HG03039 (cell line): ENCODE measurements around the gene BRD2.
"Not testable (repeated sequence)": the region's sequence is repeated elsewhere in the genome, so short reads cannot be mapped to it uniquely, and the experiment has no call there.

Experiments
- ATAC-seq: cut with Tn5 transposase; IDR thresholded peaks from one replicate; pipeline ENCODE4 v1.9.1; 2021; ENCODE audit warnings: mild to moderate bottlenecking, moderate library complexity; ENCODE audit not compliant: unreplicated experiment

The BRD2 gene

DNA sequence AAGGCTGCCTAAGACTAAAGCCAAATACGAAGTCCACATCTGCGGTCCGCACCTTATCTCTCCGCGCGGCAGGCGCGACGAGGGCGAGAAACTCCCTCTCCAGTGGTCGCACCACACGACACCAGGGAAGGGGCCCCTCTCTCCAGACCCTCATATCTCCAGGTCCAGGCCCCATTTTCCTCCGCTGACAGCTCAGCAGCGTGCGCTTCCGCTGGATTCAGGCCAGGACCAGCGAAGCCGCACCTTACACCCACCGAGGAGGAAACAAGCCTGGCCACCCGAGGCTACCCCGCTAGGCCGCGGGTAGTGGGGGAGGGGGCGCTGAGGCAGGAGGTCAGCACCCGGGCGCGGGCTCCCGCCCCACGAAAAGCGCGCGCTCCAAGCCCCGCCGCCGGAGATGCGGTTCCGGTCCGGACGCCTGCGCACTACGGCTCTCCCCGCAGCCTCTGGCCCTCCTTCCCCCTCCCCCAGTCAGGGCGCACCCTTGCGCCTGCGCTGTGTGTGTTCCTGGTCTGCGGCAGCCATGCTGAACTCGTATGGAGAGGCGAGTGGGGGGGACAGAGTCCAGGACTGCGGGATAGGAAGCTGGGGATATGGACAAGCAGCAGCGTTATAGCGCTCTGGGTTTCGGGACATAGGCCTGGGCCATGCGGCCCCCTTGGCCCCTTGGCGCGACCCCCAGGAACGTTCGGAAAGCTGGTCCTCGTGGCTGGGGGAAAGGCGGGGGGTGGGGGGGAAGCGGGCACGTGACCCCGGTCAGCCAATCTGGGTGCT is at the start of gene BRD2:
Gene BRD2, plus strand, starts transcription at position 502 of the 774 bp plus-strand sequence. CDS start 4,305 bp downstream, outside the sequence.
- ATAC-seq = peak; percentile 28

DNA sequence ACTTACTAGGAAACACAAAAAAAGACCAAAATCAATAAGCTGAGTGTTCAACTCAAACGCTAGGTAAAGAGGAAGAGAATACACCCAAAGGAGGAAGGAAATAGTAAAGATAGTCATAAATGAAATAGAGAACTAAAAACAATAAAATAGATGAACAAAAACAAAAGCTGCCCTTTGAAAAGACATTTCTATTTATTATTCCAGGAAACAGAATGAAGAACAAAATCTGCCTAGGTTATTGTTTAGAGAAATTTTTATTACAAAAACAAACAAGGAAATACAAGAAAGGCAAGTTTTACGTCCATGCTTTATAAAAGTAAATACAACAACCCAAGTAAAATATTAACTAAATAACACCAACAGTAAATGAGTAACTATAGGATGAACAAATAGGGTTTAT is 47.7 kb upstream of the BRD2 start:
- ATAC-seq = no peak

DNA sequence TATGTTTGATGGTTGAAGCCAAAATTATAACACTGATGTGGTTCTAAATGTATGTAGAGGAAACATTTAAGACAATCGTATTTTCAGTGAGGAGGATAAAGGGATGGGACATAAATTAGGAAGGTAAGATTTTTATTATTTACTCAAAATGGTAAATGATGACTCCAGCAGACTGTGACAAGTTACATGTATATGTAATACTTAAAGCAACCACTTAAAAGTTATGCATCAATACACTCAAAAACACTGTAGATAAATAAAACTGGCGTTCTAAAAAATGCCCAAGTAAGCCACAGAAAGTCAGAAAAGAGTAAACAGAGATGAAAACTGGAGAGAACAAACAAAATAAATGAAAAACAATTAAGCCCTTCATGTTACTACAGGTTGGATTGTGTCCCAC is 46.3 kb upstream of the BRD2 start:
- no peak for ATAC-seq

DNA sequence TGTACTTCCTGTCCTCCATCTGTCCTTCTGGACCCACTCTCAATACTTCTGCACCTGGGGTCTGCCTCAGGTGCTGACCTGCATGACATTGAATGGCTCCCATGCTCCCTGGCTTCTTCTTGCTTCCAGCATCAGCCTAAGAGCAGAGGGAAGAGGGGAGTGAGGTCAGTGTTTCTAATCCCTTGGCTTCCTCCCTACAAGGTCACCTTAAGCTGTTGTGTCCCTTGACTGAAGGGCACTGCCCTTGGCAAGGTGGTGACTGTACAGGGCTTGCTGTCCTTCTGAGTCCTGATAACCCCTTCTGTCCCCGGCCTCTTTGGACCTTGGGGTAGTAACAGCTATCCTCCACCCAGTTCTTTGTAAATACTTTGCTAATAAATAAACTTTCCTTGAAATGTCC is 37.2 kb upstream of the BRD2 start:
- ATAC-seq = no peak

DNA sequence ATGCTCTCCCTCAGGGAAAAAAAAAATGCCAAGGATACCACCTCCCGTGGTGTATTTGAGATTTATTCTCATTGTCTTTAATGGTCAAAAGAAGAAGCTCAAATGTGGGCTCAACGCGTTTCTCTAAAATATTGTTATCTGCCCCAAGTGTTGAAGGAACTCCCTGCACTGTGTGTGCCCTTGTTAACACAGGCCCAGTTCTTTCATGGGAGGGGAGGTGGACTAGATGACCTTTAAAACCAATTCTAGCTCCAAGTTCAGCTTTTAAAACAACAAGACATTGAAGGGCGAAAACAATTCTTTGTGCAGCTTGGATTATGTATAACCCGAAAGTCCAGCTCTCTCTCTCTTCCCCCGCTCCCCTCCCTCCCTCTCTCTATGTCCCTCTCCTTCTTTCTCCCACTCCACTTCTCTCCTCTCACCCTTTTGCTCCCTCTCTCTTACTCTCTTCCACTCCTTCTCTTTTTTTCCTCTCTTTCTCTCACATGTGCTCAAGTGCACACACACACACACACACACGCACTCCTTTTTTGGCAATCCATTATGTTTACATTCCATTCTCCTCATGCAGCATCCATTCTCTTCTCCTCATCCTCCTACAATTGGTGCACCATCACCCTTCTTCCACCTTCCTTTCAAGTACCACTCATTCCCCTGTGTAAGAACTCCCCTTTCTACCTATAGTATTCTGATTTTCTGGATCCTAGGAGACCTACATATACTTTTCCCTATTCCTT is 36.1 kb upstream of the BRD2 start:
- ATAC-seq = no peak

DNA sequence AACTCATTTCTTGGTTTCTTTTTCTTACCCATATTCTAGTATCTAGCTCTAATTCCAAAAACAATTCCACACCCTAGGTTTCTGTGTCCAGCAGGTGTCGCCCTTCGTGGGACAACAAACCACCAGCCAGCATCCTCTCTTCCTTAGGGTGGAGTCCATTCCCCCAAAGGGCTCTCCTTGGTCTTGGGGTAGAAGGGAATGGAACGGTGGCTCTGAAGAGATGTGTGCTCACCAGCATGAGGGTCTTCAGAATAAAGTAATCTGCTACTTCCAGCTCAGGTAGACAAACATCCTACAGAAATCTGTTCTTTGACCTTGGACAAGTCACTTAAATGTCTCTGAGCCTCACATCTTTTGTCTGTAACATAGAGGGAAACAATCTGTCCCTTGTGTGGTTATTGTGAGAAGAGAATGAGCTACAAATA is 34.7 kb upstream of the BRD2 start:
- no peak for ATAC-seq

DNA sequence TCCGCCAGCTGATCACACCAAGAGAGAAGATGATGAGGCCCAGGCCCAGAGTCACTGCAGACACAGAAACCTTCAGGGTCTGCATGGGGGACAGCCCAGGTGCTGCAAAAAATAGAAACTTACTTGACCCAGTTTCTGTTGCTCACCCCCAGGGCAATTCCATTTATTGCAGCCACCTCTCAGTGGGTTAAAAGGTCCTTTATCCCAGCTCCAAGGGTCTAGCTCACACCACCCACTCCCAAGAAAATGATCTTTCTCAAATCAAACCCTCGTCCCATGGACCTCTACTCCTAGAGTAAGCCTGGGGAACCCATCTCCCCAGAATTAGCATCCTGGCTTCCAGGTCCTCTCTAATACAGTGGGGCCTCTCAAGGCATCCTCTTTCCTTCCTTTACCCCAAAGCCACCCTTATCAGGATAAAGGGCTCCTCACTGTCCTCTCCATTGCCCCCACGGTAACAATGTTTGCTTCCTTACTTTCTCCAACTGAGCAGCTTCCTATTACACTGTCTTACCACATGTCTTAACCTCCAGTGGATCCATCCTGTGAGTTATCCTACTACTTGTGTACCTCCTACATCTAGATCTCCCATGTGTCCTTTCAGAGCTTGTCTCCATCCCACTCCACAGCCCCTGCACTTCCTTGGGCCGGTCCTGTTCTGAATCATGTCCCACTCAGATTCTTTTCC is 32.7 kb upstream of the BRD2 start:
- no peak for ATAC-seq

DNA sequence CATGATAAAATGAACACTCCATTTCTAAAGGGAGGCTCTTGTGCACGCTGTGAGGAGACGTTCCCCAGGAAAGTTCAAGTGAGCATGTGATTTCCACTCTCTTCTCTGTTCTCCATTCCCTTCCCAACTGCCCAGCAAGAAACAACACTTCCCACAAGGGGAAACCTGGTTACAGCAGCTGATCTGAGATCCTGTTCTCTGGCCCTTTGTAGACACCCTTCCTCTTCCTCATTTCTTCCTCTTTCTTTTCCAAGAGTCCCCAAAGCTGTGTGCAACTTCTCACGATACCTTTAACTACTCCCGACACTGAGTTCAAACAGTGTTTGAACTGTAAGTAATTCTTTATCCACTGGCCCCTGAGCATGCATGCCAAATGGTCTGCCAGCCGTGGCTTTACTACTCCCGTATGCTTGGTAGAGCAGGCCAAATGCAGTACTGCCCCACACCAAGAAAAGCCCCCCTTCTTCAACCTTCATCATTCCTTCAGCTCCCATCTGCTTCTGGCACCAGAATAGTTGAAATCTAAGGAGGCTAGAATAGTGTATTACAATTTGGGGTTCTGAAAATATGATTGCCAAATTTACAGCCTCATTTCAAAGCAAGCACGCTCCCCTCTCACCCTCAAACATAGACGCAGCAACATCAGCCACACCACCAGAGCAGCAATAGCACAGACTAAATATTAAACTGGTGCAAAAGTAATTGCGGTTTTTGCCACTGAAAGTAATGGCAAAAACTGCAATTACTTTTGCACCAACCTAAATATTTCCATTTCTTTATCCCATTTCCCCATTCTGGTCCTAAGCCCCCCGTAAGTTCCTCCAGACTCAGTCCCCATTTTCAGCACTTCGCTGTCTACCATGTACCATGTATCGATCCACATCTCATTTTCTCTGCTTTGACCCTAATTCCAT is 31.9 kb upstream of the BRD2 start:
- no peak for ATAC-seq

DNA sequence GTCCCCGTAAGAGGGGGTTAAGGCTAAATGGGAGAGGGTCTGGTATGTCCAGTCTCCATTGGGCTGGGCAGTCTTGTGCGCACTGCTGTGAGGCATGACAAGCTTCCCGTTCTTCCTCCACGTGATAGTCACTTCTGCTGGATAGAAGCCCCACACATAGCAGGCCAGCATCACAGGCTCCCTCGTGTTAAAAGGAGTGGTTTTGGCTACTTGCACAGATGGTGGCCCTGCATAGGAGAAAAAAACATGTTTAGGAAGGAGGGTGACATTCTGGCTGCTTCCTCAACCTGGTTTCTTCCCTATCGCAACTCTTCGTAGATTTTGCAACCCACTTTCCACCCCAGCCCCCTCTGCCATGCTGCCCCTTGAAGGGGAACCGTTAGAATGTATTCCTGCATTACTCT is 31.2 kb upstream of the BRD2 start:
- no peak for ATAC-seq

DNA sequence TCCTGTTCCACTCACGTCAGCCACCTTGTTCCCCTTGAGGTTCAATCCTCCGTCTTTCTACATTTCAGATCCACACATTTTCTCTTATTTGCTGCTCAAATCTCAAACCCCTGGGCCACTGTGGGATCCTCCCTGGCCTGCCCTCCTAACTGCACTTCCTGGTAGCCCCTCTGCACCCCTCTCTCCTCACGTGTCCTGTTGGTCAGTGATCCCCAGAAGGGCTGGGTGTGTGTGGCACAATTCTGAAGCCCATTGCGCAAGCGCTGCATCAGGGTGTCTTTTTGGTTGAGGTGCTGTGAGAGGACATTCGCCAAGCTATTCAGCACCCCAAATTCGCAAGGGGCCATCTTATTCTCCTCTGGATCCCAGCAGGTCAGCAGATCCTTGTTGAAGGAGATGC is 29.9 kb upstream of the BRD2 start:
- ATAC-seq = no peak

DNA sequence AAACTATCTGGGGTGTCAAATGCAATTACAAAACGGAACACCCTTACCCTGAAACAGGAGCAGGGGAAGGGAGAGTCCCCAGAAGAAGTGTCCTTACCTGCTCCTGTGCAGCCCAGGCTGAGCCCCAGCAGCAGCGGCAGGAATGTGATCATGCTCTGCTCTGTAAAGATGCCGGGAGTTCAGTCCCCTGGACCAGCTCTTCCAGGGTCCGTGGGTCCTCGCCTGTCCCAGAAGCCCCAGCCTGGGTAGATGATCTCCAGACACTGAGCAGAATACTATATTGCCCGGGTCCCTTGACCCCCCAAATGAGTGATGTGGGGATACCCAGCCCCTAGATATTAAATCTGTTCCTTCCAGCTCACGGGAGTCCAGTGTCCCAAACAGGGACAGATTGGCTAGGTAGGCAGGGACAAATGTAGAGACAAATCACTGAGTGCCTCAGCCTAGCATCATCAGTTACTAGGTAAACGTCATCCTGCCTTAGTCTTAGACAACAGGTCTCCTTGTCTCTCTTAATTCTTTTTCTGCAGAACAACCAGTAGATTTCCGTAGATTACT is 27.7 kb upstream of the BRD2 start, which contains the start of gene HLA-DMB:
Gene HLA-DMB, minus strand, starts transcription at position 373 of the 558 bp plus-strand sequence. Its CDS starts 221 bp downstream, at position 152.
- no peak for ATAC-seq

DNA sequence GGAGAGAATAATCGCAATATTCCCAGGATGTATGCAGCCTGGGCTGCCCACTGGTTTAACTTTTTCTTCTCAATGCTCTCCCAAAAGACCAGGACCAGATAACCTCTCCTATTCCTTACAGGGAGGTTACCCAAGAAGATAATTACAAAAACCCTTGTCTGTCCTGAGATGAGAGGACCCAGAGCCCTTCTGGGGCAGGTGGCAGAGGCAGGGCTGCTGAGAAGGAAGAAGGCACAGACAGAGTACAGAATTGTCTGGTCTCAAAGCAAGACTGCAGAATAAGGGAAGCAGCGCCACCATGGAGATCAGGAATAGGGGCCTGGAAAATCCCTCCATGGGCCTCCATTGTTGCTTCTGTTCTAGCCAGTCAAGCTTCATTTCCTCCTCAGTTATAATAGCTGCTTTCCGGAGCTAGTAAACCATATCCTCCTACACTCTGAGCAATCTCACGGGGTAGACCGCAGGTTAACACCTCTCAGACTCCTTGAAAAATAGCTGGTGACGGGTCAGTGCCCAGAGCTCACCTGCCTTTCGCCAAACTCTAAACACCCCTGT is 27.1 kb upstream of the BRD2 start:
- peak; percentile 41 for ATAC-seq

DNA sequence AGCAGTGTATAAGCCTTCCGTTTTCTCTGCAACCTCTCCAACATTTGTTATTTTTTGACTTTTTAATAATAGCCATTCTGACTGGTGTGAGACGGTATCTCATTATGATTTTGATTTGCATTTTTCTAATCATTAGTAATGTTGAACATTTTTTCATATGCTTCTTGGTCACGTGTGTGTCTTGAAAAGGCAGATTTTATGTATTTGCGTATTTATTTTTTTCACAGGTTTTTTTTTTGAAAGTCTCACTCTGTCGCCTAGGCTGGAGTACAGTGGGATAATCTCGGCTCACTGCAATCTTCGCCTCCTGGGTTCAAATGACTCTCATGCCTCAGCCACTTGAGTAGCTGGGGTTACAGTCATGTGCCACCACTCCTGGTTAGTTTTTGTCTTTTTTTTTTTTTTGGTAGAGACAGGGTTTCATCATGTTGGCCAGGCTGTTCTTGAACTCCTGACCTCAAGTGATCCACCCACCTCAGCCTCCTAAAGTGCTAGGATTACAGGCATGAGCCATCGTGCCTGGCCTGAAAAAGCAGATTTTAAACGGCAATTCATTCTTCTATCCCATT is 25.8 kb upstream of the BRD2 start:
- ATAC-seq = not testable (repeated sequence)

DNA sequence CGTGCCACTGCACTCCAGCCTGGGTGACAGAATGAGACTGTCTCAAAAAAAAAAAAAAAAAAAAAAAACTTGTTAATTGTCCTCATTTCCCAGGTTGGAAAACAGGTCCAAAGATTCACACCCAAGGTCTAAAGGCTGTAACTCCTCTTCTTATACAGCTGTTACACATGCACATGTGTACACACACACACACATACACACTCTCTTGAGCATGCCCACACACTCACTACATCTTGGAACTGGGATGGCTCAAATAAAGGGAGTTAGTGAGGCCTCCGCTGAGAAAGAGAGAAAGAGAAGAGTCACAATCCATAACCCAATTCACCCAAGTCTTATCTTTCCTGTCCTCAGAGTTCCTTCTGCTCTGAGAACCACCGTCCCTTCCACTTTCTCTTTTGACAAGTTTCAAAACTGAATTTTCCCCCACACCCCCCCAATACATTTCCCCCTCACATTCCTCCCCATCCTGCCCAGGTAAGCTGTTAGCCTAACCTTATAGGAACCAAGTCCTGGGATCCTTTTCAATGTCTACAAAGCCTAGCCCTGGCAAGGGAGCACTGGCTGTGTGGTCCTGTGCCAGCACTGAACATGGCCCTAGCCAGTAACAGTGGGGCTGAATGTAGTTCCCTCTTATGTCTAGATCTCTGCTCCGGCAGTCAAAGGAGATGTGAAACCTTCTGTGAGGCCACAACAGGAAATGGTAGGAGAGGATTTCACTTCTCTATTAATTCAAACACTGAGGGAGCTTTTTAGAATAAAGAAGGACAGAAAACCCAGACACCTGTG is 24.3 kb upstream of the BRD2 start:
- peak; percentile 42 for ATAC-seq

DNA sequence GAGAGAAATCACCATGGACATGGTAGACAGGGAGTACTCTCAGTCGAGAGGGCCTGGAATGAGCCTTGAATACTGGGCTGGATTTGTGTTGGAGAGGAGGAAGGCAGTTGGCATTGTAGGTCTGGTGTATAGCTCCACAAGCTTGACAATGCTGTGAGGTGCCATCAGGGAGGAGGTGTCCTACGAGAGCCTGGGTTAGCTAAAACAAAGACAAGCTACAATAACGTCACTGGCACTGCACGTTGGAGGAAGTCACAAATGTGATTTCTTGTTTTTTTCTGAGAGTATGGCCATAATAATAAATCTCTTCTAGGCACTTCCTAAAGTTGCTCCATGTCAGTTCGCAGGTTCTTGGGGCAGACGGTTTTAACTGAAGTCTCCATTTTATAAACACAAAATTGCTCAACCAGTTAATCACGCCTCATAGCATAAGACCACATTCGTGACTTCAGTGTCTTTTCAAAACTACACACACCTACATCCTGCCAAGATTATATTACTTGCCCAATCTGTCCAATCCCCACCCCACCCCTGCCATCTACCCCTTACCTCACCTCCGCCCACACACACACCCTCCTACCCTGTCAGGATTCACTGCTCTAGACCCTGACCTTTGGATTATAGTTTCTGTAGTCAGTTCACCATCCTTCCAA is 23.2 kb upstream of the BRD2 start:
- no peak for ATAC-seq

DNA sequence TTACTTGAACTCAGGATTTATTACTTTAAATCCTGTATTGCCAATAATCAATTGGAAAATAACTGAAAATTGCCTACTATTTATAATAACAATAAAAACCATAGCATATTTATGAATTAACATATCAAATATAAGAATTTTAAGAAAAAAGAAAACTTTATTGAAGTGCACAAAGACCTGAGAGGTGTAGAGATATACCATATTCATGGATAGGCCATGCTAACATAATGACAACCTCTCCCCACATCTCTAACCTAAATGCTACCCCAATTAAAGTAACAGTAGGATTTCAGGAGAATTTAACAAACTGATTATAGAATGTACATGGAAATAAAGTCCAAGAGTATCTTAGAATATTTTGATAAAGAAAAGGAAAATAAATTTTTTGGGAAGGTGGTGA is 22.4 kb upstream of the BRD2 start:
- ATAC-seq = no peak

DNA sequence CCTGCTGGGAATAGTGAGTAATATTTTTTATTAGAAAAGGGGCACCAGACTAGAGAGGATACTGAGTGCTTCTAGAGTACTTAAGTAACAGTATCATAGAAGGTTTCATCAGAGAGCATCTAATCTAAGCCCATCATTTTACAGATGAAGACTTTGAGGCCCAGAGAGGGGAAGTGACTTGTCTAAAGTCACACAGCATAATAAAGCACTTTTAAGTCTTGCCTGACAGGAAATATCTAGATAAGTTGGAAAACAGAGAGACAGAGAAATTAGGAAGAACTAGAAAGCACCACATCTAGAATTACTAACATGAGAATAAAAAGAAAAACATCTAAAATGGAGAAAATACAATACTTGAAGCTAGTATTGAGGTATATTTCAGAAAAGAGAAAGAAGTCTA is 21.5 kb upstream of the BRD2 start:
- ATAC-seq = no peak
